NOMO-1 treated with DMSO at 0.1 percent for 48 hours (cell line): Measurements from ENCODE around the gene MGST2.

Source experiments
- DNase-seq: peaks from one replicate; lab custom pipeline; 2025; ENCODE audit not compliant: unreplicated experiment; lab: John Stamatoyannopoulos, UW

MGST2 gene

GRCh38 chr4:139669335-139669734 lies 3.7 kb downstream of the MGST2 start:
- no peak for DNase-seq

- no peak for DNase-seq
Measured at GRCh38 chr4:139669890-139670289, 4.3 kb downstream of the MGST2 start.

- DNase-seq: no peak
Measured at GRCh38 chr4:139670775-139671174, 5.2 kb downstream of the MGST2 start.

- DNase-seq: no peak
Measured at GRCh38 chr4:139672215-139672614, 6.6 kb downstream of the MGST2 start.

- no peak for DNase-seq
Measured at GRCh38 chr4:139672732-139673131, 7.1 kb downstream of the MGST2 start.

GRCh38 chr4:139674875-139675550 lies 9.4 kb downstream of the MGST2 start:
- DNase-seq: peak; percentile 99

- DNase-seq: peak; percentile 64
Measured at GRCh38 chr4:139675651-139676050, 10.0 kb downstream of the MGST2 start.

GRCh38 chr4:139676365-139676764 lies 10.7 kb downstream of the MGST2 start:
- DNase-seq: no peak

- no peak for DNase-seq
Measured at GRCh38 chr4:139676913-139677585, 11.4 kb downstream of the MGST2 start.

GRCh38 chr4:139682309-139682708 lies 16.7 kb downstream of the MGST2 start:
- no peak for DNase-seq

GRCh38 chr4:139682741-139683151 lies 17.1 kb downstream of the MGST2 start:
- no peak for DNase-seq

GRCh38 chr4:139684351-139684750 lies 18.7 kb downstream of the MGST2 start:
- no peak for DNase-seq

GRCh38 chr4:139685180-139685579 lies 19.6 kb downstream of the MGST2 start:
- DNase-seq: no peak

- DNase-seq: no peak
Measured at GRCh38 chr4:139686130-139686529, 20.5 kb downstream of the MGST2 start.

- no peak for DNase-seq
Measured at GRCh38 chr4:139686988-139687387, 21.4 kb downstream of the MGST2 start.

- no peak for DNase-seq
Measured at GRCh38 chr4:139689093-139689722, 23.6 kb downstream of the MGST2 start.

GRCh38 chr4:139690419-139690818 lies 24.8 kb downstream of the MGST2 start:
- no peak for DNase-seq

- DNase-seq: peak; percentile 48
Measured at GRCh38 chr4:139692309-139693012, 26.8 kb downstream of the MGST2 start.

- no peak for DNase-seq
Measured at GRCh38 chr4:139694522-139695107, 29.0 kb downstream of the MGST2 start.

GRCh38 chr4:139696491-139696890 lies 30.9 kb downstream of the MGST2 start:
- DNase-seq: no peak
